SK-N-SH (cell line): ENCODE data around the gene TMCO4. TPM values are rescaled to one million over a fixed set of nuclear protein-coding genes. Genes with fewer than 3 reads are reported as not detected.

ENCODE experiments used
- CTCF ChIA-PET: fragments of 300-600, 350-600 bp; formaldehyde crosslinking; extraction: SDS; loops from one replicate; lab custom pipeline; 2021; lab: Yijun Ruan, JAX
- POLR2A ChIA-PET: fragments of 350-600 bp; sonication (Branson Sonifier 250); formaldehyde crosslinking; extraction: SDS; loops from one replicate; lab custom pipeline; 2020; ENCODE audit warnings: antibody characterized with exemption, inconsistent platforms; lab: Yijun Ruan, JAX
- DNase-seq: peaks from one replicate; pipeline ENCODE4 v3.0.0; 2012
- H2AFZ ChIP-seq: fragments of 200-600 bp; sonication (generic); 2 replicates; pipeline ENCODE4 v1.8.1; 2016; ENCODE audit warnings: antibody characterized with exemption, mild to moderate bottlenecking, low read depth
- H3F3A ChIP-seq: fragments of 200-600 bp; sonication (generic); replicated peaks from 2 replicates; pipeline ENCODE3; 2016; ENCODE audit warnings: antibody characterized with exemption, mild to moderate bottlenecking; ENCODE audit not compliant: insufficient read depth
- H3K27ac ChIP-seq, 2 experiments: fragments of 200-500 bp in 1 of 2; fragments of 200-600 bp in 1 of 2; sonication (Bioruptor generic) in 1 of 2; sonication (generic), shearing (Covaris generic) in 1 of 2; 2 replicates each; pipeline versions ENCODE4 v1.5.1 to v1.6.1; 2014 to 2016; ENCODE audit warnings: low read depth in 2 of 2, inconsistent platforms in 1 of 2, low read length in 1 of 2, mild to moderate bottlenecking in 1 of 2, mixed read lengths in 1 of 2
- H3K27me3 ChIP-seq: fragments of 200-600 bp; sonication (generic), shearing (Covaris generic); 2 replicates; pipeline ENCODE4 v1.6.1; 2016; ENCODE audit warnings: mixed run types; ENCODE audit not compliant: insufficient read depth
- H3K36me3 ChIP-seq, 2 experiments: fragments of 200-500 bp in 1 of 2; fragments of 200-600 bp in 1 of 2; sonication (Bioruptor generic) in 1 of 2; sonication (generic) in 1 of 2; replicated peaks in 1 of 2; 2 replicates each; pipeline versions ENCODE3 to v1.5.1; 2014 to 2016; ENCODE audit warnings: low read length in 1 of 2, mild to moderate bottlenecking in 1 of 2; ENCODE audit not compliant: insufficient read depth in 2 of 2, control insufficient read depth in 1 of 2
- H3K4me1 ChIP-seq, 2 experiments: fragments of 200-500 bp in 1 of 2; fragments of 200-600 bp in 1 of 2; sonication (Bioruptor generic) in 1 of 2; sonication (generic), shearing (Covaris generic) in 1 of 2; 2 replicates each; pipeline versions ENCODE4 v1.5.1 to v1.6.1; 2014 to 2016; ENCODE audit warnings: low read depth in 1 of 2, low read length in 1 of 2, mixed run types in 1 of 2; ENCODE audit not compliant: insufficient read depth in 2 of 2, control insufficient read depth in 1 of 2
- H3K4me2 ChIP-seq: fragments of 200-600 bp; sonication (generic), shearing (Covaris generic); 2 replicates; pipeline ENCODE4 v1.6.1; 2017; ENCODE audit warnings: mixed run types
- H3K4me3 ChIP-seq, 2 experiments: fragments of 200-500 bp in 1 of 2; fragments of 200-600 bp in 1 of 2; sonication (Bioruptor generic) in 1 of 2; sonication (generic), shearing (Covaris generic) in 1 of 2; 2 replicates each; pipeline versions ENCODE4 v1.5.1 to v1.8.1; 2014 to 2016; ENCODE audit warnings: low read depth in 2 of 2, inconsistent platforms in 1 of 2, low read length in 1 of 2, mild to moderate bottlenecking in 1 of 2, mixed read lengths in 1 of 2, moderate library complexity in 1 of 2
- H3K79me2 ChIP-seq: fragments of 200-600 bp; sonication (generic); 2 replicates; pipeline ENCODE4 v1.8.1; 2017; ENCODE audit warnings: mild to moderate bottlenecking; ENCODE audit not compliant: insufficient read depth
- H3K9ac ChIP-seq: fragments of 200-600 bp; sonication (generic); 2 replicates; pipeline ENCODE4 v1.6.1; 2017; ENCODE audit warnings: mixed run types
- H3K9me2 ChIP-seq: fragments of 200-600 bp; sonication (generic); 2 replicates; pipeline ENCODE4 v1.6.1; 2017; ENCODE audit warnings: mixed run types
- H3K9me3 ChIP-seq: fragments of 200-600 bp; sonication (generic); 2 replicates; pipeline ENCODE4 v1.6.1; 2017; ENCODE audit warnings: mixed run types, mild to moderate bottlenecking, moderate library complexity
- H4K20me1 ChIP-seq: fragments of 200-600 bp; sonication (generic); 2 replicates; pipeline ENCODE4 v1.6.1; 2017; ENCODE audit warnings: mild to moderate bottlenecking, mixed run types; ENCODE audit not compliant: insufficient read depth
- CTCF ChIP-seq: fragments of 200-600 bp; sonication (generic); IDR thresholded peaks from 2 replicates; pipeline ENCODE4 v1.6.1; 2017; ENCODE audit warnings: antibody characterized with exemption, mild to moderate bottlenecking, moderate library complexity
- ELF1 ChIP-seq: IDR thresholded peaks from 2 replicates; pipeline ENCODE4 v1.4.0; 2012
- EP300 ChIP-seq, 2 experiments: IDR thresholded peaks; 2 replicates each; pipeline versions ENCODE4 v1.4.0 to v1.6.1; 2012; ENCODE audit warnings: borderline replicate concordance in 1 of 2, low read depth in 1 of 2, low read length in 1 of 2
- FOSL2 ChIP-seq: IDR thresholded peaks from 2 replicates; pipeline ENCODE4 v1.4.0; 2012; ENCODE audit warnings: low read depth, mild to moderate bottlenecking, moderate library complexity, borderline replicate concordance
- FOXM1 ChIP-seq: IDR thresholded peaks from 2 replicates; pipeline ENCODE4 v1.4.0; 2012; ENCODE audit warnings: low read depth, mild to moderate bottlenecking
- GATA2 ChIP-seq: sonication (generic); formaldehyde crosslinking; IDR thresholded peaks from 2 replicates; pipeline ENCODE4 v1.5.0; 2020; ENCODE audit warnings: mild to moderate bottlenecking, missing genetic modification reagents
- JUND ChIP-seq: IDR thresholded peaks from 2 replicates; pipeline ENCODE4 v1.4.0; 2012
- RCOR1 ChIP-seq: fragments of 150-350 bp; IDR thresholded peaks from 2 replicates; pipeline ENCODE4 v1.6.1; 2017; ENCODE audit warnings: antibody characterized with exemption, low read length
- SIN3A ChIP-seq: IDR thresholded peaks from 2 replicates; pipeline ENCODE4 v1.6.1; 2012; ENCODE audit warnings: low read depth, mild to moderate bottlenecking, low read length, moderate library complexity, borderline replicate concordance
- TAF1 ChIP-seq: IDR thresholded peaks from 2 replicates; pipeline ENCODE4 v1.6.1; 2012; ENCODE audit warnings: low read depth, mild to moderate bottlenecking, low read length, moderate library complexity, borderline replicate concordance
- TCF12 ChIP-seq: IDR thresholded peaks from 2 replicates; pipeline ENCODE4 v1.4.0; 2012
- USF1 ChIP-seq: IDR thresholded peaks from 2 replicates; pipeline ENCODE4 v1.4.0; 2012; ENCODE audit warnings: low read depth, borderline replicate concordance
- USF2 ChIP-seq: fragments of 150-350 bp; IDR thresholded peaks from 2 replicates; pipeline ENCODE4 v1.6.1; 2017; ENCODE audit warnings: antibody characterized with exemption, low read length, low read depth, borderline replicate concordance
- YY1 ChIP-seq: IDR thresholded peaks from 2 replicates; pipeline ENCODE4 v1.4.0; 2012; ENCODE audit warnings: low read depth, mild to moderate bottlenecking
- ZBTB33 ChIP-seq: IDR thresholded peaks from 2 replicates; pipeline ENCODE4 v1.4.0; 2012; ENCODE audit warnings: low read depth, borderline replicate concordance
- WGBS: methylation state at CpG from one replicate; pipeline ENCODE4 v1.1.6; 2017; ENCODE audit warnings: low lambda C conversion rate; 5-methylcytosine and 5-hydroxymethylcytosine counted together
- polyA plus RNA-seq, 3 experiments: library from polyadenylated mRNA; depleted of rRNA; stranded (reverse); fragments of >200 nt; gene quantifications; 2 replicates each; pipeline ENCODE4 v1.2.3, GENCODE V29; 2012
- TF ChIP-seq, protein P1 (sequence below): fragments of 150-350 bp; IDR thresholded peaks from 2 replicates; pipeline ENCODE4 v1.6.1; 2016; ENCODE audit warnings: mild to moderate bottlenecking, low read depth, low read length

The TMCO4 gene
- polyA plus RNA-seq, 1 of the 3 experiments (the other 2 are of a cell fraction) = 4.2 TPM

- Histone ChIP-seq H3K4me3 (no peak overlapping the region), H4K20me1 (no peaks in the 10 kb centered on the region), H3K36me3 (no peaks in the 10 kb centered on the region), H3K9me2 (no peaks in the 10 kb centered on the region), H3K79me2 (no peaks in the 10 kb centered on the region), H3K9me3 (no peaks in the 10 kb centered on the region), H3K9ac (peak overlapping the region; percentile 30; the same call in 1 of the 2 replicates), H3K4me1 (peaks cover 0 to 26% of the 10 kb centered on the region in 2 experiments; a peak in 1 of 4 replicates), H3K27ac (peak overlapping the region in 1 of 2 experiments; percentile 14; a peak in 1 of 4 replicates), H3F3A (peaks cover 13% of the 10 kb centered on the region), H3K27me3 (no peaks in the 10 kb centered on the region), H3K4me2 (peak overlapping the region; percentile 6; the same call in 1 of the 2 replicates), H2AFZ (no peak overlapping the region)
- DNase-seq = no peak
- WGBS = 83% methylated on average over 16 of the region's 18 CpGs
- ChIA-PET POLR2A (no interaction called here), CTCF (interaction anchor here (1.0 kb wide), 1 partner anchor 53 kb away, joined by 3 read pairs; no protein-coding TSS in a partner anchor)
- no peak for TF ChIP-seq ELF1
- no peak for TF ChIP-seq RCOR1
- no peak for TF ChIP-seq TAF1
- no peak for TF ChIP-seq TCF12
- TF ChIP-seq USF2 = no peak
Observed at GRCh38 chr1:19768353-19769210, 31.1 kb downstream of the TMCO4 start.

GRCh38 chr1:19765623-19766022 is 34.1 kb downstream of the TMCO4 start:
- Histone ChIP-seq H2AFZ (peak overlapping the region; percentile 77; the same call in 1 of the 2 replicates), H3K79me2 (no peaks in the 10 kb centered on the region), H3K9ac (peak overlapping the region; percentile 30; the same call in 1 of the 2 replicates), H3K27ac (peak overlapping the region in 1 of 2 experiments; percentile 84; a peak in 2 of 4 replicates), H3K4me1 (peaks cover 2 to 26% of the 10 kb centered on the region in 2 experiments; a peak in 2 of 4 replicates), H3K4me3 (no peak overlapping the region), H3K36me3 (no peaks in the 10 kb centered on the region), H3K4me2 (peak overlapping the region; percentile 43), H3K27me3 (no peaks in the 10 kb centered on the region), H3K9me2 (no peaks in the 10 kb centered on the region), H3K9me3 (no peaks in the 10 kb centered on the region), H4K20me1 (no peaks in the 10 kb centered on the region), H3F3A (peaks cover 13% of the 10 kb centered on the region)
- WGBS = 21% methylated on average over 10 of the region's 10 CpGs
- DNase-seq = no peak
- ChIA-PET POLR2A (no interaction called here), CTCF (interaction anchor here (1.5 kb wide), 3 partner anchors 20 to 50 kb away, joined by 4 to 5 read pairs (median 4); no protein-coding TSS in a partner anchor)
- TF ChIP-seq TAF1 (0 out of 2 replicates have a peak, but pooled peaks have one; percentile 9), USF1 (no peak), GATA2 (CRISPR knock-in tag) (no peak), FOSL2 (peak; percentile 79), JUND (peak; percentile 77), FOXM1 (0 out of 2 replicates have a peak, but pooled peaks have one; percentile 20), EP300 (IDR thresholded peaks at IDR 0.05; ENCODE audit: borderline replicate concordance in 1 of 2, low read depth in 1 of 2, low read length in 1 of 2) (peak in 1 of 2 experiments; percentile 64; a peak in 1 of 4 replicates), YY1 (peak; percentile 67; the same call in 1 of the 2 replicates), ELF1 (peak; percentile 54; the same call in 1 of the 2 replicates), SIN3A (no peak), ZBTB33 (0 out of 2 replicates have a peak, but pooled peaks have one; percentile 37), RCOR1 (no peak), CTCF (no peak)
- TF ChIP-seq, protein P1, sequence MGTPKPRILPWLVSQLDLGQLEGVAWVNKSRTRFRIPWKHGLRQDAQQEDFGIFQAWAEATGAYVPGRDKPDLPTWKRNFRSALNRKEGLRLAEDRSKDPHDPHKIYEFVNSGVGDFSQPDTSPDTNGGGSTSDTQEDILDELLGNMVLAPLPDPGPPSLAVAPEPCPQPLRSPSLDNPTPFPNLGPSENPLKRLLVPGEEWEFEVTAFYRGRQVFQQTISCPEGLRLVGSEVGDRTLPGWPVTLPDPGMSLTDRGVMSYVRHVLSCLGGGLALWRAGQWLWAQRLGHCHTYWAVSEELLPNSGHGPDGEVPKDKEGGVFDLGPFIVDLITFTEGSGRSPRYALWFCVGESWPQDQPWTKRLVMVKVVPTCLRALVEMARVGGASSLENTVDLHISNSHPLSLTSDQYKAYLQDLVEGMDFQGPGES = no peak
